Cardiac muscle cell (in vitro differentiated cells and primary cell): Measurements from ENCODE around the gene GID4. TPM values are rescaled to one million over a fixed set of nuclear protein-coding genes. Genes with fewer than 3 reads are reported as not detected.
A peak's percentile ranks its signal among the peaks of the same experiment; 100 is the strongest.
"Not testable (repeated sequence)": the region's sequence is repeated elsewhere in the genome, so short reads cannot be mapped to it uniquely, and the experiment has no call there.

ENCODE experiments used
- DNase-seq, 2 donors: peaks; one replicate each; pipeline versions ENCODE4 v3.0.0 to v3.0.0-alpha.2; 2010 to 2017; ENCODE audit warnings: low read depth in 1 of 2, low spot score in 1 of 2
- H3K27ac ChIP-seq: fragments of 200-600 bp; sonication (generic); 2 replicates; pipeline ENCODE4 v1.5.1; 2016
- H3K27me3 ChIP-seq: fragments of 200-600 bp; sonication (generic); 2 replicates; pipeline ENCODE4 v1.6.0; 2016; ENCODE audit warnings: control low read depth
- H3K36me3 ChIP-seq: fragments of 200-600 bp; sonication (generic); 2 replicates; pipeline ENCODE4 v1.5.1; 2016; ENCODE audit warnings: control low read depth
- H3K4me1 ChIP-seq: fragments of 200-600 bp; sonication (generic); 2 replicates; pipeline ENCODE4 v1.8.1; 2017; ENCODE audit warnings: low read depth, mild to moderate bottlenecking, mixed run types
- H3K4me3 ChIP-seq: fragments of 200-600 bp; sonication (generic); 2 replicates; pipeline ENCODE4 v1.5.1; 2016; ENCODE audit warnings: mild to moderate bottlenecking
- H3K9me3 ChIP-seq: fragments of 200-600 bp; sonication (generic); 2 replicates; pipeline ENCODE4 v1.5.1; 2017; ENCODE audit warnings: low read depth, mild to moderate bottlenecking, control low read depth
- CTCF ChIP-seq: IDR thresholded peaks from 2 replicates; pipeline ENCODE4 v1.5.1; 2012; ENCODE audit warnings: low read depth, mild to moderate bottlenecking, low read length
- polyA plus RNA-seq: library from polyadenylated mRNA; unstranded; fragments of >200 nt; fragmentation: Nextera tagmentation; extraction: Ambion mirVana; gene quantifications from 2 replicates; pipeline ENCODE4 v1.2.1, GENCODE V29; 2016
- total RNA-seq: library from RNA; depleted of rRNA; stranded (reverse); fragments of >200 nt; gene quantifications from 2 replicates; pipeline ENCODE4 v1.2.3, GENCODE V29; 2016

Gene GID4
- total and polyA plus RNA-seq, 2 experiments from 2014 or later, result 9.8 to 9.9 TPM

- no peak overlapping the region for H3K4me3 ChIP-seq
- H3K36me3 ChIP-seq, result no peaks in the 10 kb centered on the region
- H3K4me1 ChIP-seq, result peaks cover 13% of the 10 kb centered on the region
- no peaks in the 10 kb centered on the region for H3K27me3 ChIP-seq
- H3K9me3 ChIP-seq, result no peaks in the 10 kb centered on the region
- no peak overlapping the region for H3K27ac ChIP-seq
- peak; percentile 41 to 62 for DNase-seq
- TF ChIP-seq CTCF, result peak; percentile 50
These were observed 44.7 kb upstream of the GID4 start for GRCh38 chr17:17994271-17995069.

DNA sequence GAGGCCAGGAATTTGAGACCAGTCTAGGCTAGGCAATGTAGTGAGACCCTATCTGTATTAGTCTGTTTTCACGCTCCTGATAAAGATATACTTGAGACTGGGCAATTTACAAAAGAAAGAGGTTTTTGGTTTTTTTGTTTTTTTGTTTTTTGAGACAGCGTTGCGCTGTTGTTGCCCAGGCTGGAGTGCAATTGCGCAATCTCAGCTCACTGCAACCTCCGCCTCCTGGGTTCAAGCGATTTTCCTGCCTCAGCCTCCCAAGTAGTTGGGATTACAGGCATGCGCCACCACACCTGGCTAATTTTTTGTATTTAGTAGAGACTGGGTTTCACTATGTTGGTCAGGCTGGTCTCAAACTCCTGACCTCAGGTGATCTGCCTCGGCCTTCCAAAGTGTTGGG is 43.3 kb upstream of the GID4 start:
- not testable (repeated sequence) for H3K36me3 ChIP-seq, H3K4me3 ChIP-seq

DNA sequence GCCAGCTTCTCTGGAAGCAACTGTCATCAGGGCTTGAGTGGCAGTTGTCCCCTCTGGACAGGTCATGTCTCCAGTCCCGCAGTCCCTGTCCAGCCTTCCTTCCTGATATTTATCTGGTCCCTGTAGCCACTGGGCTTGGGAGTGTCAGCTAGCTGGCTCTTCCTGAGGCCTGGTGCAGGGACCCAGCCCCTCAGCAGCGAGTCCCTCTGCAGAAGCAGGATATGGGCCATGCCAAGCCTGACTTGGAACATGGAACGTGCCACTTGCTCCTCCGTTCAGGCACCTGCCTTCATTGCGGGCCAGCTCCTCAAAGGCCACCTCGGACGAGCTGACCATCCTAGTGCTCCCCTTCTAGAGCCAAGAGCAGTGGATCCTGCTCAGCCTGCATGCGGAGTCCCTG is 40.3 kb upstream of the GID4 start:
- no peak for DNase-seq
- H3K27ac ChIP-seq, result no peak overlapping the region
- H3K4me1 ChIP-seq, result peaks cover 13% of the 10 kb centered on the region
- no peak for TF ChIP-seq CTCF
- no peaks in the 10 kb centered on the region for H3K36me3 ChIP-seq
- H3K9me3 ChIP-seq, result no peaks in the 10 kb centered on the region
- H3K4me3 ChIP-seq, result no peak overlapping the region
- H3K27me3 ChIP-seq, result no peaks in the 10 kb centered on the region

More for the DNA sequence above, 43.3 kb upstream of the GID4 start:
- not testable (repeated sequence) for H3K27me3 ChIP-seq, DNase-seq, H3K27ac ChIP-seq, H3K9me3 ChIP-seq
- peaks cover 13% of the 10 kb centered on the region for H3K4me1 ChIP-seq

DNA sequence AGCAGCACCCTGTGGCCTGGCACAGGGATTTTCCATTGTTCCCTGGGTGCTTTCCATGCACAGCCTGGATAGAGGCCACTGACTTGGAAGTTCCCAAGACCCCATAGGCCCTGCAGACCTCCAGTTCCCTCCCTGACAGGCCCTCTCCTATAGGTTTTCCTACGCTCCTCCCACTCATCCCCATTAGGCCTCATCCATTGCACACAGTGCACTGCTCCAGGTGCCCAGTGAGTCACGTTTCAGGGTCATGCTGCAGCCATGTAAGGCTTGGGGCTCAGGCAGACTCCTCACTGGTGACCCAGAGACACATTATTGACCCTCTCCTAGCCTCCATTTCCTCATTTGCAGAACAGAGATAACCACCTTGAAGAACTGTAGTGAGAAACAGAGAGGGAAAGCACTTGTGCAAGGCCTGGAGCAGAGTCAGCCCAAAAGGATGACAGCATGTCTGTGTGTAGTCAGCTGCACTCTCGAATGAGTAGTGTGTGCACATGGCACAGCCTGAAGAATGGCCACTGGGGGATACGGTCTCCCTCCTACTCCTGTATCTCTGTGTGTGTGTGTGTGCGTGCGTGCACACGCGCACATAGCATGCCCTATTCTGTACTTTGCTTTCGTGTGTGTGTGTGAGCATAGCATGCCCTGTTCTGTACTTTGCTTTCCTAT is 39.7 kb upstream of the GID4 start:
- Histone ChIP-seq H3K9me3 (no peaks in the 10 kb centered on the region), H3K27ac (no peak overlapping the region), H3K27me3 (no peaks in the 10 kb centered on the region), H3K4me3 (no peak overlapping the region), H3K4me1 (peaks cover 7% of the 10 kb centered on the region), H3K36me3 (no peaks in the 10 kb centered on the region)
- no peak for TF ChIP-seq CTCF
- DNase-seq, result no peak

DNA sequence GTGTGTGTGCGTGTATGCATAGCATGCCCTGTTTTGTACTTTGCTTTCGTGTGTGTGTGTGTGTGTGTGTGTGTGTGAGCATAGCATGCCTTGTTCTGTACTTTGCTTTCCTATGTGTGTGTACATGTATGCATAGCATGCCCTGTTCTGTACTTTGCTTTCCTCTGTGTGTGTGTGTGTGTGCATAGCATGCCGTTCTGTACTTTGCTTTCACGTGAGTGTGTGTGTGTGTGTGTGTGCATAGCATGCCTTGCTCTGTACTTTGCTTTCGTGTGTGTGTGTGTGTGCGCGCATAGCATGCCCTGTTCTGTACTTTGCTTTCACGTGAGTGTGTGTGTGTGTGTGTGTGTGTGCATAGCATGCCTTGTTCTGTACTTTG is 39.2 kb upstream of the GID4 start:
- Histone ChIP-seq H3K36me3 (no peaks in the 10 kb centered on the region), H3K27me3 (no peaks in the 10 kb centered on the region), H3K27ac (no peak overlapping the region), H3K4me1 (peaks cover 2% of the 10 kb centered on the region), H3K9me3 (no peaks in the 10 kb centered on the region), H3K4me3 (no peak overlapping the region)
- TF ChIP-seq CTCF, result no peak
- DNase-seq, result no peak

DNA sequence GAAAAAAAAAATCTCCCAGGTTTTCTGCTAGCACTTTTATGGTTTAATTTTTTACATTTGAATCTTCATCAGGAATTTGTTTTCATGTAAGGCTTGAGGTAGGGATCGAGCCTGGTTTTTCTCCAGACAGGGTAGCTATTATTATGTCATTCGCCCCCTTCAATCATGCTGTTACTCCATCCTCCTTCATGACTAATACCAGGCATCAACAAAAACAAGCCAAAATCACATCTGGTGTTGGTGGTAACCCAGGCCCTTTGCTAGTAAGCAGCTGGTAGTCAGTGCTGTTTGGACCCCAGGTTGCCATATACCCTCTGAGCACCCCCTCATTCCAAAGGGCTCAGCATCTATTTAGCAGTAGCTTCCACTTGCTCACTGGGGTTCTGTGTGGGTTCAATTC is 37.0 kb upstream of the GID4 start:
- Histone ChIP-seq H3K4me3 (no peak overlapping the region), H3K27me3 (no peaks in the 10 kb centered on the region), H3K36me3 (no peaks in the 10 kb centered on the region), H3K4me1 (no peaks in the 10 kb centered on the region), H3K9me3 (no peaks in the 10 kb centered on the region), H3K27ac (no peak overlapping the region)
- no peak for TF ChIP-seq CTCF
- peak in 1 of 2 donors; percentile 4 for DNase-seq
